Epithelial cell of proximal tubule (primary cell): ENCODE results near the gene MME. TPM values are rescaled to one million over a fixed set of nuclear protein-coding genes. Genes with fewer than 3 reads are reported as not detected.

Experiments used
- DNase-seq: peaks from one replicate; pipeline ENCODE4 v3.0.0-alpha.2; 2011; ENCODE audit warnings: low read depth
- H3K4me3 ChIP-seq: 2 replicates; pipeline ENCODE4 v1.5.1; 2011; ENCODE audit warnings: low read depth, mild to moderate bottlenecking, low read length
- total RNA-seq: library from RNA; depleted of rRNA; stranded (reverse); fragments of >200 nt; gene quantifications from 2 replicates; pipeline ENCODE4 v1.2.3, GENCODE V29; 2015
- TF ChIP-seq, protein P1 (sequence below): conservative IDR thresholded peaks from 2 replicates; pipeline ENCODE4 v1.5.1; 2012; ENCODE audit warnings: low read depth, mild to moderate bottlenecking, low read length

MME gene
- total RNA-seq, 1 donor from 2014 or later, result 61.6 TPM

GRCh38 chr3:155093261-155093660 lies 13.1 kb downstream of the MME start:
- H3K4me3 ChIP-seq, result no peak overlapping the region
- TF ChIP-seq, protein P1, sequence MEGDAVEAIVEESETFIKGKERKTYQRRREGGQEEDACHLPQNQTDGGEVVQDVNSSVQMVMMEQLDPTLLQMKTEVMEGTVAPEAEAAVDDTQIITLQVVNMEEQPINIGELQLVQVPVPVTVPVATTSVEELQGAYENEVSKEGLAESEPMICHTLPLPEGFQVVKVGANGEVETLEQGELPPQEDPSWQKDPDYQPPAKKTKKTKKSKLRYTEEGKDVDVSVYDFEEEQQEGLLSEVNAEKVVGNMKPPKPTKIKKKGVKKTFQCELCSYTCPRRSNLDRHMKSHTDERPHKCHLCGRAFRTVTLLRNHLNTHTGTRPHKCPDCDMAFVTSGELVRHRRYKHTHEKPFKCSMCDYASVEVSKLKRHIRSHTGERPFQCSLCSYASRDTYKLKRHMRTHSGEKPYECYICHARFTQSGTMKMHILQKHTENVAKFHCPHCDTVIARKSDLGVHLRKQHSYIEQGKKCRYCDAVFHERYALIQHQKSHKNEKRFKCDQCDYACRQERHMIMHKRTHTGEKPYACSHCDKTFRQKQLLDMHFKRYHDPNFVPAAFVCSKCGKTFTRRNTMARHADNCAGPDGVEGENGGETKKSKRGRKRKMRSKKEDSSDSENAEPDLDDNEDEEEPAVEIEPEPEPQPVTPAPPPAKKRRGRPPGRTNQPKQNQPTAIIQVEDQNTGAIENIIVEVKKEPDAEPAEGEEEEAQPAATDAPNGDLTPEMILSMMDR, result no peak
- DNase-seq, result no peak

DNA sequence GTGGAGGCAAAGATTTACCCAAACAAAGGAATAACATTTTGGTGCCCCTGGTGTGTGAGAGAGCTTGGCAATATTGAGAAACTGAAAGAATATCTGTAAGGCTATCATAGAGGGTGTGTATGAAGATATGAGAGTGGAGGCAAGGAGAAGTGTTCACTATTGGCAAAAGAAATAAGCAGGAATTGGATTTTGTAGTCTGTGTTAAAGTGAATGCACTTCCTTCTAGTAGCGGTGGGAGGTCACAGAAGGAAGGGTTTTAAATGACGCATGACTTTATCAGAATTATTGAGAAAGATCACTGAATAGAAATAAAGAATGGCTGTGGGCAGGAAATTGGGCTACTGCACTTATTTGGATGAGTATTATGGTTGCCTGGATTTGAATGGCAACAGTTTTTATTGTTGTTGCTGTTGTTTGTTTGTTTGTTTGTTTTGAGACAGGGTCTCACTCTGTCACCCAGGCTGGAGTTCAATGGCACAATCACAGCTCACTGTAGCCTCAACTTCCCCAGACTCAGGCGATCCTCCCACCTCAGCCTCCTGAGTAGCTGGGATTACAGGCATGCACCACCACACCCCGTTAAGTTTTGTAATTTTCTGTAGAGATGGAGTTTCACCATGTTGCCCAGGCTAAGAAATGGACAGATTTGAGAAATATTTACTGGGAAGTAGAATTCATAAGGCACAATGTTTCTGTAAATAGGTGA lies 16.3 kb downstream of the MME start:
- DNase-seq, result no peak
- H3K4me3 ChIP-seq, result no peak overlapping the region
- TF ChIP-seq, protein P1, result no peak

DNA sequence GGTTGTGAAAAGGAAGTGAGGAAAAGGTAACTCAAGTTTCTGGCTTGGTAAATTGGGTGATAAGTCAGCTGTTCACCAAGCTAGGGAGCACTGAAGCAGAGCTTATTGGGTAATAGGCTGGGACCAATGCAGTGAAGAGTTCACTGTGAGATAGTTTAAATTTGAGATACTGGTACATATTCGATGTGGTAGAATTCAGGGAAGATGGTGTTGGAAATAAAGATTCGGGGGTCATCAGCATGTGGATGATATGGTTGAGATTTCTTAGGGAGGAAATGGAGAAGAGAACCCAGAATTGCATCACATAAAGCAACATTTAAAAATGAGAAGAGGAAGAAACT lies 16.9 kb downstream of the MME start:
- no peak overlapping the region for H3K4me3 ChIP-seq
- no peak for DNase-seq
- TF ChIP-seq, protein P1, result no peak

DNA sequence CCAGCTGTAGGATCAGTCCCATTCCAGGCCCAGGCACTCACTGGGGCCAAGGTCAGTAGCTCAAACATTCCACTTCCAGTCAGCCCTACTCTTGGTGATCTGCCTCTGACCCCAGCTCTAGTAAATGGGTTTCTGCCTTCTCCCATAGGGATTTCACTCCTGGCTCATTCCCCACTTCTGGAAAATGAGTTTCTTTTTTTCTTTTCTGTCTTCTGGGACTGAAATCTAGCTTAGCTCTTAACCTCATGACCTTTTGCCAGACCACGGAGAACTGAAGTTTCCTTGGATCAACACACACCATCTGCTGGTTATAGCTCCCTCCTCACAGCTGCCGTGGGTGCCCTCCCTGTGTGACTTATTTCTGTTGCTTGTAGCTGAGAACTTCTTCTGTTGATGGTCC lies 21.3 kb downstream of the MME start:
- TF ChIP-seq, protein P1, result no peak
- DNase-seq, result no peak
- no peak overlapping the region for H3K4me3 ChIP-seq

GRCh38 chr3:155102329-155102728 lies 22.2 kb downstream of the MME start:
- TF ChIP-seq, protein P1, result no peak
- no peak for DNase-seq

DNA sequence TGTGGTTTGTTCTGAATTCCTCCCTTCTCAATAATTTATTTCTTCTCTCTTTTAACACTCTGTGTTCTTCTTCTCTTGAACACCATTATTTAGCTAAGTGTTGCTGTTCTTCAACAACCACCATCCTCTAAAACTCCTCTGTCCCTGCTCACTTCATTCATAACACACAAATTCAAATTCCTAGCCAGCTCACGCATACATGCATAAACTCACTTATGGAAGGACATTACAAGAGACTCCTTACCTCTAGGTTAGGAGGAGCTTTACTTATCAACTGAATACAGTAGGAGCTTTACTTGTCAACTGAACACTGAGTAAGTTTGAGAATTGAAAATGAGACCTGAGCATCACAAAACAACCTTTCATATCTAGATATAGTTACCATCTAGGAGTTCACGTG lies 23.6 kb downstream of the MME start:
- DNase-seq, result no peak
- TF ChIP-seq, protein P1, result no peak
- no peak overlapping the region for H3K4me3 ChIP-seq

More at GRCh38 chr3:155102329-155102728, 22.2 kb downstream of the MME start:
- no peak overlapping the region for H3K4me3 ChIP-seq

GRCh38 chr3:155106119-155106518 lies 26.0 kb downstream of the MME start:
- DNase-seq, result no peak
- TF ChIP-seq, protein P1, result no peak
- no peak overlapping the region for H3K4me3 ChIP-seq
